Activated B cell treated with CpG ODN at 0.5 μM for 24 hours (primary cell): Measurements from ENCODE around the gene CHRNA9. TPM values are rescaled to one million over a fixed set of nuclear protein-coding genes. Genes with fewer than 3 reads are reported as not detected.

Source experiments
- ATAC-seq: fragments of 200-7000 bp; cut with Tn5 transposase; one replicate; pipeline ENCODE4 v1.10.0; 2021; ENCODE audit warnings: low read depth, mild to moderate bottlenecking, moderate library complexity
- CTCF ChIA-PET: fragments of 350-600 bp; sonication (Branson Sonifier 250); formaldehyde crosslinking; loops from one replicate; lab custom pipeline; 2021; ENCODE audit warnings: antibody characterized with exemption; lab: Charles Lee
- POLR2A ChIA-PET: fragments of 350-600 bp; sonication (Branson Sonifier 250); formaldehyde crosslinking; loops from one replicate; lab custom pipeline; 2021; ENCODE audit warnings: antibody characterized with exemption; lab: Charles Lee
- DNase-seq: peaks from one replicate; pipeline ENCODE4 v3.0.0; 2022
- H3K27ac Mint-ChIP-seq: one replicate; pipeline ENCODE4 v1.8.0; 2020; ENCODE audit warnings: mixed read lengths
- H3K27me3 Mint-ChIP-seq: one replicate; pipeline ENCODE4 v1.8.0; 2021; ENCODE audit warnings: mixed read lengths
- H3K36me3 Mint-ChIP-seq: one replicate; pipeline ENCODE4 v1.8.0; 2021; ENCODE audit warnings: low read depth, mixed read lengths
- H3K4me1 Mint-ChIP-seq: one replicate; pipeline ENCODE4 v1.8.0; 2021; ENCODE audit warnings: mixed read lengths
- H3K4me3 Mint-ChIP-seq: one replicate; pipeline ENCODE4 v1.8.0; 2020; ENCODE audit warnings: mild to moderate bottlenecking, mixed read lengths
- H3K9me3 Mint-ChIP-seq: one replicate; pipeline ENCODE4 v1.8.0; 2020; ENCODE audit warnings: mixed read lengths
- intact Hi-C: fragments of 100-400 bp; cut with micrococcal nuclease; formaldehyde crosslinking; loops from one replicate; pipeline ENCODE4 v1.15.1; 2024
- total RNA-seq: library from RNA; stranded (reverse); gene quantifications from 2 replicates; pipeline ENCODE4 v1.2.3, GENCODE V29; 2022
- TF ChIP-seq, protein P1 (sequence below): fragments of 200-600 bp; IDR thresholded peaks from one replicate; pipeline ENCODE4 v1.8.0; 2022; ENCODE audit warnings: antibody characterized with exemption, mild to moderate bottlenecking

The CHRNA9 gene
- total RNA-seq, 1 donor from 2014 or later = 0.16 TPM

DNA sequence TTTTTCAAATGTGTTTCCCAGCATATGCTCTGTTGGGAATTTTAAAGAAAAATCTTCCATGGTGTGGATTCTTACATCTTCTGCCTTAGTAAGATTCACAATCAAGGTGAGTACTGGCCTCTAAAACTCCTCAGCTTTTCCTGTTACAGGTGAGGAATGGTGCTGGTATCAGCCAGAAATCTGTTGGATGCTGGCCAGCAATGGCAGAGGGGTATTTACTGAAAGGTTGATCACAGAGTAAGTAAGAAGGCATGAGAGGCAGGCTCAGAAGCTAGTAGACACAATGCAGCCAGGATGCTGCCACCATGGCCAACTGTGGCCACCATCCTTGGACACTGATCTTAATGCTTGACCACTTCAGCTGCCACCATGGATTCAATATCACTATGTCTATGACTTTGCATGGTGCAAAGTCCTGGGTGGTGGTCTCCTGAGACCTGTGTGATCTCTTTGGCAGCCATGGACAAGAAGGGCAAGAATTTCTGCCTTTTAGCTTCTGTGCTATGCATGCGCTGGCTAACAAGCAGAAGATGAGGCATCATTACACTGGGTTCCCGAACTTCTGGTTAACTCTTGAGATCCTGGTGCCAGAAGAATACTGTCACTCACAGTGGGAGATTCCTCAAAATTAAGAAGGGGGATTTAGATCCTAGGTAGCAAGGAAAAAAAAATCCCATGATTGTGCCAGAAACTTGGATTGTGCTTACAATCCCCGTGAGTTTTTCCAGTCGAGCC is 60.2 kb downstream of the CHRNA9 start:
- H3K9me3 Mint-ChIP-seq = no peaks in the 10 kb centered on the region
- peak overlapping the region; percentile 11 for H3K27ac Mint-ChIP-seq
- intact Hi-C loops = no loop called here
- ChIA-PET POLR2A (no interaction called here), CTCF (no interaction called here)
- DNase-seq (no peak), ATAC-seq (no peak)
- no peaks in the 10 kb centered on the region for H3K36me3 Mint-ChIP-seq
- no peaks in the 10 kb centered on the region for H3K4me1 Mint-ChIP-seq
- H3K4me3 Mint-ChIP-seq = no peak overlapping the region
- H3K27me3 Mint-ChIP-seq = no peaks in the 10 kb centered on the region
- TF ChIP-seq, protein P1, sequence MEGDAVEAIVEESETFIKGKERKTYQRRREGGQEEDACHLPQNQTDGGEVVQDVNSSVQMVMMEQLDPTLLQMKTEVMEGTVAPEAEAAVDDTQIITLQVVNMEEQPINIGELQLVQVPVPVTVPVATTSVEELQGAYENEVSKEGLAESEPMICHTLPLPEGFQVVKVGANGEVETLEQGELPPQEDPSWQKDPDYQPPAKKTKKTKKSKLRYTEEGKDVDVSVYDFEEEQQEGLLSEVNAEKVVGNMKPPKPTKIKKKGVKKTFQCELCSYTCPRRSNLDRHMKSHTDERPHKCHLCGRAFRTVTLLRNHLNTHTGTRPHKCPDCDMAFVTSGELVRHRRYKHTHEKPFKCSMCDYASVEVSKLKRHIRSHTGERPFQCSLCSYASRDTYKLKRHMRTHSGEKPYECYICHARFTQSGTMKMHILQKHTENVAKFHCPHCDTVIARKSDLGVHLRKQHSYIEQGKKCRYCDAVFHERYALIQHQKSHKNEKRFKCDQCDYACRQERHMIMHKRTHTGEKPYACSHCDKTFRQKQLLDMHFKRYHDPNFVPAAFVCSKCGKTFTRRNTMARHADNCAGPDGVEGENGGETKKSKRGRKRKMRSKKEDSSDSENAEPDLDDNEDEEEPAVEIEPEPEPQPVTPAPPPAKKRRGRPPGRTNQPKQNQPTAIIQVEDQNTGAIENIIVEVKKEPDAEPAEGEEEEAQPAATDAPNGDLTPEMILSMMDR = no peak

- no peaks in the 10 kb centered on the region for H3K9me3 Mint-ChIP-seq
- TF ChIP-seq, protein P1 = no peak
- H3K27me3 Mint-ChIP-seq = no peaks in the 10 kb centered on the region
- intact Hi-C loops = no loop called here
- no peak for DNase-seq
- ChIA-PET POLR2A (no interaction called here), CTCF (no interaction called here)
- no peak overlapping the region for H3K27ac Mint-ChIP-seq
- no peak overlapping the region for H3K4me3 Mint-ChIP-seq
- no peaks in the 10 kb centered on the region for H3K4me1 Mint-ChIP-seq
- ATAC-seq = no peak
- no peaks in the 10 kb centered on the region for H3K36me3 Mint-ChIP-seq
These were observed 61.0 kb downstream of the CHRNA9 start for GRCh38 chr4:40395908-40396793.

DNA sequence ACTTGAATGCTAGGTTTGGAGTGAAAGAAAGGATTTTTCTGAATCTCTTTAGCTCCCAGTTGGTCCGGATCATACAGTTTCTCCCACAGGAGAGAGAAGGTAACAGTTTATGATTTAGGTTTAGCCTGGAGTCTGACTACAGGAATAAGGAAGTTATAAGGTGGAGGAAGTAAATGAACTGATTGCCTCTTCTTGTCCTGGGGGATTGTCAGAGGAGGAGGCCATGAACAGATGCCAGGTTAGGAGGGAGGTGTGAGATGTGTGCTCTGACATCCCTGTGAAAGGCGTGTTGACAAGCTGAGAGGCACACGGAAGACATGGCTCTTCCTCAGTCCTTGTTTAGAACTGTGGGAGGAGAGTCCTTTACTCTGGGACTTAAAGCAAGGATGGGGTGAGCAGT is 64.4 kb downstream of the CHRNA9 start:
- POLR2A ChIA-PET = no interaction called here
- intact Hi-C loops = no loop called here
- Mint-ChIP-seq H3K4me1 (no peaks in the 10 kb centered on the region), H3K9me3 (no peaks in the 10 kb centered on the region), H3K27ac (no peak overlapping the region), H3K4me3 (no peak overlapping the region), H3K27me3 (no peaks in the 10 kb centered on the region), H3K36me3 (no peaks in the 10 kb centered on the region)
- no peak for DNase-seq
- no peak for ATAC-seq
- TF ChIP-seq, protein P1 = no peak
- CTCF ChIA-PET = no interaction called here

DNA sequence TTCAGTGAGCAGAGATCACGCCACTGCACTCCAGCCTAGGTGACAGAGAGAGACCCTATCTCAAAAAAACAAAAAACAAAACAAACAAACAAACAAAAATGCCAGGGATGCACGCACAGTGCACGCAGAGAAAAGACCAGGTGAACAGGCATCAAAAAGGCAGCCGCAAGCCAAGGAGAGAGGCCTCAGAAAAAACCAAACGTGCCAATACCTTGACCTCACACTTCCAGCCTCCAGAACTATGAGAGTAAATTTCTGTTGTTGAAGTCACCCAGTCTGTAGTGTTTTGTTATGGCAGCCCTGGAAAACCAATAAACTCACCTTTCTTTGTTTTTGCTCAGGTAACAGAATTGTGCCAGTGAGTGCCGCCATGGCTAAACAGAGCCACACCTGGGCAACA is 66.0 kb downstream of the CHRNA9 start:
- intact Hi-C loops = no loop called here
- Mint-ChIP-seq H3K4me3 (no peak overlapping the region), H3K9me3 (peaks cover 6% of the 10 kb centered on the region), H3K36me3 (peaks cover 3% of the 10 kb centered on the region), H3K27me3 (peaks cover 3% of the 10 kb centered on the region), H3K4me1 (no peaks in the 10 kb centered on the region), H3K27ac (no peak overlapping the region)
- CTCF ChIA-PET = no interaction called here
- POLR2A ChIA-PET = no interaction called here
- DNase-seq (no peak), ATAC-seq (no peak)
- TF ChIP-seq, protein P1 = no peak

GRCh38 chr4:40401631-40402030 is 66.5 kb downstream of the CHRNA9 start:
- no peak for DNase-seq
- ChIA-PET CTCF (no interaction called here), POLR2A (no interaction called here)
- no peak overlapping the region for H3K27ac Mint-ChIP-seq
- no peak for ATAC-seq
- no peaks in the 10 kb centered on the region for H3K4me1 Mint-ChIP-seq
- peaks cover 9% of the 10 kb centered on the region for H3K9me3 Mint-ChIP-seq
- intact Hi-C loops = no loop called here
- peaks cover 3% of the 10 kb centered on the region for H3K36me3 Mint-ChIP-seq
- H3K4me3 Mint-ChIP-seq = no peak overlapping the region
- TF ChIP-seq, protein P1 = no peak
- H3K27me3 Mint-ChIP-seq = peaks cover 3% of the 10 kb centered on the region
